Daoy (cell line): ENCODE measurements around the gene SLC31A2. TPM values are rescaled to one million over a fixed set of nuclear protein-coding genes. Genes with fewer than 3 reads are reported as not detected.
"Not testable (repeated sequence)": the region's sequence is repeated elsewhere in the genome, so short reads cannot be mapped to it uniquely, and the experiment has no call there.

Experiments used
- DNase-seq: peaks from one replicate; pipeline ENCODE4 v3.0.0-alpha.2; 2015; ENCODE audit warnings: low read depth
- total RNA-seq: library from RNA; depleted of rRNA; stranded (reverse); fragments of >200 nt; shearing (Covaris generic); gene quantifications from 2 replicates; pipeline ENCODE4 v1.2.3, GENCODE V29; 2014; rRNA removed

SLC31A2 gene
- 6.9 and 8.3 TPM in 2 replicates for total RNA-seq

GRCh38 chr9:113150670-113151611 lies at the start of gene SLC31A2:
TSS of gene SLC31A2 (plus strand) at chr9:113151007. CDS start at chr9:113151075, 68 bp downstream.
- DNase-seq: peak; percentile 98

- not testable (repeated sequence) for DNase-seq
These were observed 45.5 kb upstream of the SLC31A2 start for GRCh38 chr9:113105345-113105744.

GRCh38 chr9:113111065-113111951 lies 39.5 kb upstream of the SLC31A2 start:
- peak; percentile 8 for DNase-seq

GRCh38 chr9:113112706-113113510 lies 37.9 kb upstream of the SLC31A2 start:
- peak; percentile 11 for DNase-seq

- not testable (repeated sequence) for DNase-seq
These were observed 32.0 kb upstream of the SLC31A2 start for GRCh38 chr9:113118829-113119228.

- no peak for DNase-seq
These were observed 25.3 kb upstream of the SLC31A2 start for GRCh38 chr9:113125386-113126035.

GRCh38 chr9:113129466-113129865 lies 21.3 kb upstream of the SLC31A2 start:
- no peak for DNase-seq

- no peak for DNase-seq
These were observed 20.9 kb upstream of the SLC31A2 start for GRCh38 chr9:113129884-113130283.

- DNase-seq: no peak
These were observed 19.1 kb upstream of the SLC31A2 start for GRCh38 chr9:113131689-113132151.

- no peak for DNase-seq
These were observed 13.3 kb upstream of the SLC31A2 start for GRCh38 chr9:113137196-113138168.

GRCh38 chr9:113138760-113139159 lies 12.0 kb upstream of the SLC31A2 start:
- no peak for DNase-seq

GRCh38 chr9:113139225-113139829 lies 11.5 kb upstream of the SLC31A2 start:
- no peak for DNase-seq

GRCh38 chr9:113139953-113140352 lies 10.9 kb upstream of the SLC31A2 start:
- DNase-seq: no peak

- not testable (repeated sequence) for DNase-seq
These were observed 9.9 kb upstream of the SLC31A2 start for GRCh38 chr9:113140896-113141295.

GRCh38 chr9:113143432-113144227 lies 7.2 kb upstream of the SLC31A2 start:
- no peak for DNase-seq

- no peak for DNase-seq
These were observed 2.5 kb upstream of the SLC31A2 start for GRCh38 chr9:113148372-113148705.

GRCh38 chr9:113148781-113149510 lies 1.9 kb upstream of the SLC31A2 start:
- no peak for DNase-seq

GRCh38 chr9:113149561-113149960 lies 1.2 kb upstream of the SLC31A2 start:
- not testable (repeated sequence) for DNase-seq
